H1 (cell line): ENCODE data around the gene TJP2. TPM values are rescaled to one million over a fixed set of nuclear protein-coding genes. Genes with fewer than 3 reads are reported as not detected.

Source experiments
- CTCF ChIA-PET: fragments of 300-600 bp; sonication (Branson Sonifier 250); formaldehyde crosslinking; loops from one replicate; lab custom pipeline; 2021; ENCODE audit not compliant: partially characterized antibody; lab: Charles Lee
- POLR2A ChIA-PET: fragments of 300-600 bp; sonication (Branson Sonifier 250); formaldehyde crosslinking; loops from one replicate; lab custom pipeline; 2021; ENCODE audit warnings: inconsistent platforms; ENCODE audit not compliant: partially characterized antibody; lab: Charles Lee
- DNase-seq, 2 experiments: peaks; one replicate each; pipeline versions ENCODE4 v3.0.0 to v3.0.0-alpha.2; 2010 to 2022; ENCODE audit warnings: low spot score in 2 of 2, low read depth in 1 of 2, mixed read lengths in 1 of 2
- FAIRE-seq: peaks from 2 replicates; lab custom pipeline; 2011; peaks lifted over from hg19 to GRCh38; lab: Jason Lieb, UNC
- H2AFZ ChIP-seq: 2 replicates; pipeline ENCODE4 v1.8.1; 2012; ENCODE audit warnings: low read length, inconsistent platforms
- H2AK5ac ChIP-seq: 2 replicates; pipeline ENCODE4 v1.6.1; 2013; ENCODE audit warnings: low read depth, low read length
- H2BK120ac ChIP-seq: replicated peaks from 2 replicates; pipeline ENCODE3; 2013; ENCODE audit warnings: low read depth, low read length, inconsistent platforms
- H2BK12ac ChIP-seq: 2 replicates; pipeline ENCODE4 v1.6.1; 2013; ENCODE audit warnings: low read depth, low read length
- H2BK15ac ChIP-seq: 2 replicates; pipeline ENCODE4 v1.6.1; 2013; ENCODE audit warnings: low read length
- H2BK20ac ChIP-seq: 2 replicates; pipeline ENCODE4 v1.6.1; 2013; ENCODE audit warnings: low read length
- H2BK5ac ChIP-seq: 2 replicates; pipeline ENCODE4 v1.6.1; 2013; ENCODE audit warnings: low read depth, low read length
- H3K14ac ChIP-seq: 2 replicates; pipeline ENCODE4 v1.6.1; 2013; ENCODE audit warnings: inconsistent platforms; ENCODE audit not compliant: insufficient read length
- H3K18ac ChIP-seq: 2 replicates; pipeline ENCODE4 v1.6.1; 2013; ENCODE audit warnings: low read length; ENCODE audit errors: extremely low read depth
- H3K23ac ChIP-seq: 2 replicates; pipeline ENCODE4 v1.6.1; 2013; ENCODE audit warnings: inconsistent platforms; ENCODE audit not compliant: insufficient read length
- H3K23me2 ChIP-seq: 2 replicates; pipeline ENCODE4 v1.6.1; 2013; ENCODE audit warnings: low read depth, low read length
- H3K27ac ChIP-seq: 2 replicates; pipeline ENCODE4 v1.6.1; 2011; ENCODE audit warnings: low read depth, low read length, inconsistent platforms
- H3K27me3 ChIP-seq, 4 experiments: replicated peaks in 1 of 4; 1 replicate in 1 of 4; 2 replicates in 3 of 4; pipeline versions ENCODE4 v1.6.1 to v1.8.1; 2011 to 2013; ENCODE audit warnings: low read length in 3 of 4, mild to moderate bottlenecking in 3 of 4, inconsistent platforms in 2 of 4, mixed read lengths in 2 of 4, moderate library complexity in 1 of 4; ENCODE audit not compliant: control insufficient read depth in 3 of 4, insufficient read depth in 3 of 4; ENCODE audit errors: extremely low read depth in 1 of 4
- H3K36me3 ChIP-seq, 4 experiments: 2 replicates each; pipeline versions ENCODE4 v1.6.1 to v1.8.1; 2011 to 2013; ENCODE audit warnings: mild to moderate bottlenecking in 4 of 4, low read length in 3 of 4, moderate library complexity in 2 of 4, control low read depth in 1 of 4, inconsistent platforms in 1 of 4; ENCODE audit not compliant: insufficient read depth in 4 of 4, control insufficient read depth in 2 of 4
- H3K4ac ChIP-seq: replicated peaks from 2 replicates; pipeline ENCODE3; 2013; ENCODE audit warnings: low read length, low read depth, mixed read lengths, inconsistent platforms; ENCODE audit not compliant: insufficient read length
- H3K4me1 ChIP-seq, 4 experiments: replicated peaks in 1 of 4; 1 replicate in 1 of 4; 2 replicates in 3 of 4; pipeline versions ENCODE4 v1.6.1 to v1.8.1; 2011 to 2013; ENCODE audit warnings: low read length in 3 of 4, inconsistent platforms in 2 of 4, mixed read lengths in 1 of 4; ENCODE audit not compliant: insufficient read depth in 4 of 4, control insufficient read depth in 3 of 4
- H3K4me2 ChIP-seq, 2 experiments: 2 replicates each; pipeline versions ENCODE4 v1.6.1 to v1.8.1; 2011 to 2013; ENCODE audit warnings: low read depth in 2 of 2, low read length in 2 of 2, control low read depth in 1 of 2, inconsistent platforms in 1 of 2, mild to moderate bottlenecking in 1 of 2; ENCODE audit not compliant: insufficient read depth in 1 of 2
- H3K4me3 ChIP-seq, 4 experiments: fragments of 200-600, 300-600 bp in 1 of 4; sonication (generic), shearing (Covaris generic), sonication (Bioruptor Twin) in 1 of 4; 2 replicates each; pipeline versions ENCODE4 v1.5.1 to v1.8.1; 2011 to 2016; ENCODE audit warnings: low read length in 4 of 4, low read depth in 3 of 4, control low read depth in 2 of 4, inconsistent platforms in 2 of 4, mild to moderate bottlenecking in 2 of 4, mixed read lengths in 1 of 4, moderate library complexity in 1 of 4; ENCODE audit not compliant: insufficient read depth in 2 of 4; ENCODE audit errors: extremely low read depth in 1 of 4
- H3K56ac ChIP-seq: replicated peaks from 2 replicates; pipeline ENCODE3; 2013; ENCODE audit warnings: low read depth, mild to moderate bottlenecking, mixed read lengths, low read length, inconsistent platforms; ENCODE audit not compliant: insufficient read length
- H3K79me1 ChIP-seq: 2 replicates; pipeline ENCODE4 v1.6.1; 2013; ENCODE audit warnings: low read depth, low read length, control low read depth
- H3K79me2 ChIP-seq, 2 experiments: 2 replicates each; pipeline versions ENCODE4 v1.6.1 to v1.8.1; 2012 to 2013; ENCODE audit warnings: low read length in 2 of 2, mild to moderate bottlenecking in 2 of 2, inconsistent platforms in 1 of 2; ENCODE audit not compliant: insufficient read depth in 2 of 2, control insufficient read depth in 1 of 2
- H3K9ac ChIP-seq, 4 experiments: replicated peaks in 1 of 4; 1 replicate in 1 of 4; 2 replicates in 3 of 4; pipeline versions ENCODE4 v1.6.1 to v1.8.1; 2011 to 2013; ENCODE audit warnings: low read depth in 3 of 4, low read length in 3 of 4, control low read depth in 2 of 4, mild to moderate bottlenecking in 2 of 4, moderate library complexity in 2 of 4, inconsistent platforms in 1 of 4; ENCODE audit errors: extremely low read depth in 1 of 4
- H3K9me3 ChIP-seq, 2 experiments: 2 replicates each; pipeline versions ENCODE4 v1.6.1 to v1.8.1; 2012 to 2013; ENCODE audit warnings: mild to moderate bottlenecking in 2 of 2, moderate library complexity in 2 of 2, control low read depth in 1 of 2, inconsistent platforms in 1 of 2, low read depth in 1 of 2, low read length in 1 of 2, mixed read lengths in 1 of 2; ENCODE audit not compliant: insufficient read depth in 2 of 2
- H4K20me1 ChIP-seq, 2 experiments: replicated peaks in 1 of 2; 2 replicates each; pipeline versions ENCODE3 to v1.8.1; 2011 to 2013; ENCODE audit warnings: inconsistent platforms in 2 of 2, low read length in 2 of 2, mild to moderate bottlenecking in 1 of 2; ENCODE audit not compliant: insufficient read depth in 2 of 2, control insufficient read depth in 1 of 2
- H4K5ac ChIP-seq: 2 replicates; pipeline ENCODE4 v1.6.1; 2013; ENCODE audit warnings: low read length, low read depth, mixed read lengths, inconsistent platforms; ENCODE audit not compliant: insufficient read length
- H4K8ac ChIP-seq: 2 replicates; pipeline ENCODE4 v1.8.0; 2013; ENCODE audit warnings: mild to moderate bottlenecking, moderate library complexity, low read length, inconsistent platforms; ENCODE audit not compliant: insufficient read depth; ENCODE audit errors: extremely low read depth
- H4K91ac ChIP-seq: replicated peaks from 2 replicates; pipeline ENCODE3; 2013; ENCODE audit warnings: low read length, mixed read lengths, inconsistent platforms; ENCODE audit not compliant: insufficient read length
- CTBP2 ChIP-seq: IDR thresholded peaks from 2 replicates; pipeline ENCODE4 v1.7.0; 2011; ENCODE audit warnings: borderline replicate concordance, mild to moderate bottlenecking, moderate library complexity, mixed read lengths, low read length; ENCODE audit not compliant: insufficient read depth, insufficient read length
- CTCF ChIP-seq, 3 experiments: IDR thresholded peaks; 1 replicate in 2 of 3; 2 replicates in 1 of 3; pipeline versions ENCODE4 v1.5.1 to v1.6.1; 2011; ENCODE audit warnings: low read length in 3 of 3, mild to moderate bottlenecking in 3 of 3, inconsistent platforms in 2 of 3, low read depth in 1 of 3, moderate library complexity in 1 of 3; ENCODE audit not compliant: insufficient read depth in 1 of 3; ENCODE audit errors: control extremely low read depth in 1 of 3
- EP300 ChIP-seq, 2 experiments: IDR thresholded peaks; 1 replicate in 1 of 2; 2 replicates in 1 of 2; pipeline ENCODE4 v1.6.1; 2011 to 2012; ENCODE audit warnings: low read depth in 2 of 2, low read length in 2 of 2, mild to moderate bottlenecking in 2 of 2, borderline replicate concordance in 1 of 2, inconsistent platforms in 1 of 2, moderate library complexity in 1 of 2
- JUND ChIP-seq: IDR thresholded peaks from 2 replicates; pipeline ENCODE4 v1.6.1; 2011; ENCODE audit warnings: mild to moderate bottlenecking, improper control_type of control experiment, low read length
- KDM5A ChIP-seq: fragments of 200-600 bp; IDR thresholded peaks from 2 replicates; pipeline ENCODE4 v1.7.1; 2012; ENCODE audit warnings: mild to moderate bottlenecking, low read length, inconsistent platforms, mixed read lengths
- NANOG ChIP-seq: IDR thresholded peaks from 2 replicates; pipeline ENCODE4 v1.6.1; 2011; ENCODE audit warnings: low read length, low read depth, mild to moderate bottlenecking, inconsistent platforms; ENCODE audit not compliant: insufficient read depth, poor library complexity, severe bottlenecking
- NRF1 ChIP-seq: IDR thresholded peaks from 2 replicates; pipeline ENCODE4 v1.6.1; 2011; ENCODE audit warnings: mild to moderate bottlenecking, low read depth, low read length, improper control_type of control experiment
- POU5F1 ChIP-seq: IDR thresholded peaks from 2 replicates; pipeline ENCODE4 v1.6.1; 2011; ENCODE audit warnings: low read depth, mild to moderate bottlenecking, low read length, moderate library complexity
- RXRA ChIP-seq: IDR thresholded peaks from 2 replicates; pipeline ENCODE4 v1.6.1; 2011; ENCODE audit warnings: low read depth, mild to moderate bottlenecking, low read length, moderate library complexity; ENCODE audit not compliant: insufficient read depth
- SIX5 ChIP-seq: IDR thresholded peaks from 2 replicates; pipeline ENCODE4 v1.6.1; 2011; ENCODE audit warnings: mild to moderate bottlenecking, low read depth, low read length
- SP2 ChIP-seq: IDR thresholded peaks from 2 replicates; pipeline ENCODE4 v1.6.1; 2012; ENCODE audit warnings: mild to moderate bottlenecking, low read length, inconsistent platforms
- YY1 ChIP-seq: IDR thresholded peaks from 2 replicates; pipeline ENCODE4 v1.6.1; 2011; ENCODE audit warnings: low read depth, mild to moderate bottlenecking, low read length
- WGBS, 2 experiments: shearing (Covaris generic) in 1 of 2; methylation state at CpG; one replicate each; pipeline versions ENCODE4 v1.1.6 to v1.1.7; 2013 to 2015; ENCODE audit warnings: low lambda C conversion rate in 2 of 2, mixed read lengths in 2 of 2, inconsistent platforms in 1 of 2, low coverage in 1 of 2, missing lambda C conversion rate in 1 of 2; ENCODE audit not compliant: insufficient replicate concordance in 2 of 2, insufficient coverage in 1 of 2, insufficient read length in 1 of 2; ENCODE audit errors: extremely low coverage in 1 of 2, missing lambda C conversion rate in 1 of 2; 5-methylcytosine and 5-hydroxymethylcytosine counted together
- polyA plus RNA-seq, 7 experiments: library from polyadenylated mRNA; depleted of rRNA in 3 of 7; stranded (reverse) in 5 of 7; unstranded in 2 of 7; fragments of >200 nt in 5 of 7; fragments of 200-250 nt in 2 of 7; gene quantifications; 1 replicate in 5 of 7; 2 replicates in 1 of 7; 4 replicates in 1 of 7; pipeline versions ENCODE4 v1.2.1 to v1.2.3, GENCODE V29; 2011 to 2013; ENCODE audit warnings: missing spikeins in 2 of 7, mixed read lengths in 2 of 7
- total RNA-seq: library from RNA; stranded (reverse); fragmentation: NEBNext Ultra II Directional; extraction: Animal tissue kit (Norgen Biotek cat#: 25700); gene quantifications from 2 replicates; pipeline ENCODE4 v1.2.1, GENCODE V29; 2021

The TJP2 gene
- total and polyA plus RNA-seq, 2 of the 8 experiments (the other 6 are each of a cell fraction or from before 2014, with no cell fraction given) = 54.9 to 137 TPM

GRCh38 chr9:69236188-69236587 is 62.1 kb downstream of the TJP2 start:
- Histone ChIP-seq H3K56ac (no peak overlapping the region), H3K9ac (no peak overlapping the region), H4K20me1 (no peaks in the 10 kb centered on the region), H2BK12ac (no peak overlapping the region), H4K8ac (no peak overlapping the region), H2AFZ (no peak overlapping the region), H2BK15ac (no peak overlapping the region), H2BK120ac (no peak overlapping the region), H2AK5ac (no peak overlapping the region), H3K4ac (no peak overlapping the region), H3K23me2 (no peaks in the 10 kb centered on the region), H3K79me1 (no peaks in the 10 kb centered on the region), H4K91ac (no peak overlapping the region), H3K4me1 (peaks cover 0 to 5% (median 3%) of the 10 kb centered on the region in 4 experiments; a peak in 5 of 7 replicates), H4K5ac (no peak overlapping the region), H3K27ac (no peak overlapping the region), H2BK20ac (no peak overlapping the region), H3K23ac (no peak overlapping the region), H3K36me3 (peaks cover 25 to 56% (median 45%) of the 10 kb centered on the region in 4 experiments), H2BK5ac (no peak overlapping the region), H3K4me2 (no peak overlapping the region), H3K14ac (no peak overlapping the region), H3K18ac (no peak overlapping the region), H3K9me3 (no peaks in the 10 kb centered on the region), H3K4me3 (no peak overlapping the region), H3K79me2 (no peaks in the 10 kb centered on the region), H3K27me3 (no peaks in the 10 kb centered on the region)
- FAIRE-seq (no peak), DNase-seq (no peak)
- 83% methylated on average over 7 of the region's 7 CpGs; no CpG with 5 or more reads in 1 of the 2 experiments for WGBS, 2 experiments
- ChIA-PET POLR2A (no interaction called here), CTCF (interaction anchor here (0.8 to 2.3 kb wide), 3 partner anchors 8 to 10 kb away, joined by 3 to 7 read pairs (median 6); no protein-coding TSS in a partner anchor)
- no peak for TF ChIP-seq SP2
- no peak for TF ChIP-seq SIX5
- no peak for TF ChIP-seq NANOG
- no peak for TF ChIP-seq NRF1
- TF ChIP-seq JUND = no peak
- TF ChIP-seq EP300 (IDR thresholded peaks at IDR 0.05; ENCODE audit: borderline replicate concordance in 1 of 2, low read depth in 2 of 2, low read length in 2 of 2) = no peak
- no peak for TF ChIP-seq YY1
- TF ChIP-seq KDM5A = no peak
- TF ChIP-seq RXRA = no peak
- TF ChIP-seq POU5F1 = no peak
- TF ChIP-seq CTCF (IDR thresholded peaks at IDR 0.05; ENCODE audit: control extremely low read depth in 1 of 3, insufficient read depth in 1 of 3, low read depth in 1 of 3, low read length in 3 of 3) = no peak
- no peak for TF ChIP-seq CTBP2
